HL-60 (cell line): Measurements from ENCODE around the gene CBFA2T2.

ENCODE experiments used
- CTCF ChIP-seq: IDR thresholded peaks from one replicate; pipeline ENCODE4 v1.5.1; 2011; ENCODE audit warnings: low read length, control low read depth, inconsistent platforms; ENCODE audit not compliant: insufficient read depth
- GABPA ChIP-seq: IDR thresholded peaks from 2 replicates; pipeline ENCODE4 v1.6.1; 2012; ENCODE audit warnings: low read depth
- POLR2AphosphoS5 ChIP-seq: IDR thresholded peaks from 2 replicates; pipeline ENCODE4 v1.6.1; 2012; ENCODE audit warnings: low read depth

GRCh38 chr20:33604084-33604990 is 114.4 kb downstream of the CBFA2T2 start:
- TF ChIP-seq CTCF (no peak), POLR2AphosphoS5 (no peak), GABPA (no peak)
